Measurements from ENCODE around the gene ZNF682.
"Not testable (repeated sequence)": the region's sequence is repeated elsewhere in the genome, so short reads cannot be mapped to it uniquely, and the experiment has no call there.

ZNF682 gene

DNA sequence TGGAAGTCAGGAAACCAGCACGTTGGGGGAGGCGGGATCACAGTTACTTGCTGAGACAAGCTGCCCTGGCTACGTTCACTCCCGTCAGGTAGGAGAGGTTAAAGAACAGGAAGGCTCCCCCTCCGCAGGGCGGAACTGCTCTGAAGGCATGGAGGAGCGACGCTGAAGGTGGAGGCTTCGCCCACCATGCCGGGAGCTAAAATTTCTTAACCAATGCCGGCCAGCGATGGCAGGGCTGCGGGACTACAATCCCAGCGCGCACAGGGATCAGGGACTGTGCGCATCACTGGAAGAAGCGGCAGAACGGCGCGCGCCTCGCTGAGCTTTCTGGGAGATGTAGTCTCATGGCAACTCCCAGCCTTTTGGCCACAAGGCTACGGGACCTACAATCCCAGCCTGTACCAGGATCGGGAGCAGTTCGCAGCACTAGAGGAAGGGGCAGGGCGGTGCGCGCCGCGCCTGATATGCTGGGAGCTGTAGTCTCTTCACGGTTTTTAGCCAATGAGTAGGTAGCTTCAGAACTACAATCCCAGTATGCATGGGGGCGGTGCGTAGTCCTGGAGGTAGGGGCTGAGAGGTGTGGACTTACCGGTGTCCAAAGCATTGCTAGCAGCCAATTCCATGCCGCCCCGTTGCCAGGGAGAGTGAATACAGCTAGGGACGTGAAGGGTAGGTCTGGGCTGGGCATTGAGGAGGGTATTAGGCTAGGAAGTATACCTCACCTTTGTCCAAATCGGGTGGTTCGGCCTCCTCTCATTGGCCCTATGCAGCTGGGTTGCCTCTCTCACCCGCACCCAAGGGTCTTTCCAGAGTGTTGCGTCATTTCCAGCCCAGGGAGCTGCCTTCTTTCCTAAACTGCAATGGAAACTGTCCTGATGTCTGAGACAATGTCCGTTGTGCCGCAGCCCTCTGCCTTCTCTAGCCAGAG is 12.8 kb upstream of the ZNF682 start:
- ChIA-PET CTCF (no interaction called here), POLR2A (ENCODE audit: low non-redundant PET) (interaction anchor here (1.2 kb wide), 1 partner anchor 13 kb away, joined by 5 read pairs; the partner anchor contains the start of gene ZNF682)
- H3K27ac ChIP-seq, result peak overlapping the region; percentile 85
- DNase-seq (ENCODE audit: low spot score), result peak; percentile 79
- TF ChIP-seq, protein P1, sequence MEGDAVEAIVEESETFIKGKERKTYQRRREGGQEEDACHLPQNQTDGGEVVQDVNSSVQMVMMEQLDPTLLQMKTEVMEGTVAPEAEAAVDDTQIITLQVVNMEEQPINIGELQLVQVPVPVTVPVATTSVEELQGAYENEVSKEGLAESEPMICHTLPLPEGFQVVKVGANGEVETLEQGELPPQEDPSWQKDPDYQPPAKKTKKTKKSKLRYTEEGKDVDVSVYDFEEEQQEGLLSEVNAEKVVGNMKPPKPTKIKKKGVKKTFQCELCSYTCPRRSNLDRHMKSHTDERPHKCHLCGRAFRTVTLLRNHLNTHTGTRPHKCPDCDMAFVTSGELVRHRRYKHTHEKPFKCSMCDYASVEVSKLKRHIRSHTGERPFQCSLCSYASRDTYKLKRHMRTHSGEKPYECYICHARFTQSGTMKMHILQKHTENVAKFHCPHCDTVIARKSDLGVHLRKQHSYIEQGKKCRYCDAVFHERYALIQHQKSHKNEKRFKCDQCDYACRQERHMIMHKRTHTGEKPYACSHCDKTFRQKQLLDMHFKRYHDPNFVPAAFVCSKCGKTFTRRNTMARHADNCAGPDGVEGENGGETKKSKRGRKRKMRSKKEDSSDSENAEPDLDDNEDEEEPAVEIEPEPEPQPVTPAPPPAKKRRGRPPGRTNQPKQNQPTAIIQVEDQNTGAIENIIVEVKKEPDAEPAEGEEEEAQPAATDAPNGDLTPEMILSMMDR (conservative IDR thresholded peaks at IDR 0.05; ENCODE audit: low read depth), result no peak

DNA sequence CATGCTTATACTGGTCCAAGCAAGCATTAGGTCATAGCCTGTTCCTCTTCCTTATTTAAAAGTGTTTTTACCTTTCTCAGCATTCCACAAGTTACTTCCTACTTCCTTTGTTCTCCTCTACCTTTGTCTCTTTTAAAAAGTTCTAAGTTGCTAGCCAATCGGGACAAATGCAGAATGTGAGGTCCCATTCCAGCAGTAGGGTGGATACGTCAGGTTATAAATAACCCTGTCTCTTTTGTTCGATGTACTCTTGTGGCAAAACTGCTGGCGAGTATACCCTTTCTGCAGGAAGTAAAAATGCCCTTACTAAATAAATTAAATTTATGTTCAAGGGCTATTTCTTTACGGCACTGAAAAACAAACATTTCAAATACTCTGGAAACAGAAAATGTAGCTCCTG is 6.4 kb upstream of the ZNF682 start:
- H3K27ac ChIP-seq; DNase-seq (ENCODE audit: low spot score); CTCF ChIA-PET; POLR2A ChIA-PET (ENCODE audit: low non-redundant PET): not testable (repeated sequence)

DNA sequence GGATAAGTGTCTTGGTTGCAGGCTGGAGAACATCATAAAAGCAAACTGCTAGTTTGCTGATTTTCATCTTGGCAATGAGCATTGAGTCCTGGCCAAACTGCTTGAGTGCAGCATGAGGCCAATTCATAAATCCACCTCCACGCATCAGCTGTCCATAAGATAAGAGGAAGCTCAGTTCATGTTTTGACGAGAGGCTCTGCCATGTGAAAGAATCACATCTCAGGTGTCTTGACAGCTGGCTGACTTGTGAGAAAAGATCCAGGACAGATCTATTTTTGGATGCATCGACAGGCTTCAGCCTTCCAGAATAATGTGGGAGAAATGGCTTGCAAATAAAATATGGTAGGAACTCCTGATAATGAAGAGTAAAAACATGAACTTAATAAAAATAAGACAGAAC is 5.4 kb upstream of the ZNF682 start:
- ChIA-PET CTCF (interaction anchor here (0.7 kb wide), 1 partner anchor 1097 kb away, joined by 3 read pairs; the partner anchor contains the start of gene ZNF431), POLR2A (ENCODE audit: low non-redundant PET) (no interaction called here)
- no peak for DNase-seq (ENCODE audit: low spot score)
- TF ChIP-seq, protein P1 (conservative IDR thresholded peaks at IDR 0.05; ENCODE audit: low read depth), result no peak
- H3K27ac ChIP-seq, result no peak overlapping the region

DNA sequence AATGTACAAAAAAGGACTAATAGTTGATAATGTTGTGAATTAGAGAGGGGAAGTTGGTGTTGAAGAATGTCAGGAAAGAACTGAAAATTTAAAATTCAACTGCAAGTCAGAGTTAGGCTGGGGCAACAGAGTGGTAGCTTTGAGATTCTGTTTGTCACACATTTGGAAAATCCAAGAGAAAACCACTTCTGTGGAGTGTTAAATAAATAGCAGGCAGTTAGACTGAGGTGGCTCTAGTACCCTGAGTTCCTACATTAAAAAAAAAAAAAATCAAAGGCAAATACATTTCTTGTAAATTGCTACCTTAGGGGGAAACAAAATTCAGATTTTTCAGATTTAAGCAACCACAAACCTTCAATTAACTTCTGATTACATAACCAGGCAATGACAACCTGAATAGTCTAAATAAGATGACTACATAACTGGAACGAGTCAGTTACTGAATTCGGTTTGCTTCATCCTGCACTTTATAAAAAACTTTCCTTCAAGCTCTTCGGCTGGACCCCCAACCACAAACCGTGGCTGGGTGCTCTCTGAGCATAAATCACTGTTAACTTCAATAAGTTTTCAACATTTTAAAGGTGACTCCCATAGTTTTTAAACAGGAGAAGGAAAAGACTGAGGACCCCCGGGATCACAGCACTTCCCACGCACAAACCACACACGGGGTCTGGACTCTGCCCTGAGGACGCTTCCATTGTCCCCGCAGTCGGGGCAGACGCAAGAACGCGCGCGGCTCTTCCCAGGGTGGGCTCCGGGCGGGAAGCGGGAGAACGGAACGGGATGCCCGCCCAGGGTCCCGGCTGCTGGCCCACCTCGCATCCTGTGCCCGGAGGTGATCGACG is 725 bp downstream of the ZNF682 start:
- peak overlapping the region; percentile 90 for H3K27ac ChIP-seq
- CTCF ChIA-PET, result interaction anchor here (0.6 kb wide), 1 partner anchor 1299 kb away, joined by 4 read pairs; no protein-coding TSS in a partner anchor
- POLR2A ChIA-PET (ENCODE audit: low non-redundant PET), result interaction anchor here (1.3 kb wide), 1 partner anchor 14 kb away, joined by 5 read pairs; no protein-coding TSS in a partner anchor
- TF ChIP-seq, protein P1 (conservative IDR thresholded peaks at IDR 0.05; ENCODE audit: low read depth), result no peak
- no peak for DNase-seq (ENCODE audit: low spot score)

DNA sequence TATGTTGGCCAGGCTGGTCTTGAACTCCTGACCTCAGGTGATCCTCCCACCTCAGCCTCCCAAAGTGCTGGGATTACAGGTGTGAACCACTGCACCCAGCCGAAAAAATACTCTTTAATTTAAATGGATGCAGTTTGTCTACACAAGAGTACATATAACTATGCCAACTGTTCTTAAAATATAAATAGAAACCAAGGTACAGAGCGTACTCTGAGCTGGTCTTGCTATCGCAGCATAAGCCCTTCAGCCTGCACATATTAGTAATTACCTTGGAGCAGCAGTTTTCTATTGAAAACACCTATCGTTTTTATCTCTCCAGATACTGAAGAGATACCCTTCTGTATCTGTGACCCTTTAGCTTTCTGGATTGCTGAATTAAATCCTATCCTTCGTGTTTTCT is 3.4 kb downstream of the ZNF682 start:
- CTCF ChIA-PET, result interaction anchor here (0.6 kb wide), 1 partner anchor 90 kb away, joined by 4 read pairs; no protein-coding TSS in a partner anchor
- TF ChIP-seq, protein P1 (conservative IDR thresholded peaks at IDR 0.05; ENCODE audit: low read depth), result no peak

DNA sequence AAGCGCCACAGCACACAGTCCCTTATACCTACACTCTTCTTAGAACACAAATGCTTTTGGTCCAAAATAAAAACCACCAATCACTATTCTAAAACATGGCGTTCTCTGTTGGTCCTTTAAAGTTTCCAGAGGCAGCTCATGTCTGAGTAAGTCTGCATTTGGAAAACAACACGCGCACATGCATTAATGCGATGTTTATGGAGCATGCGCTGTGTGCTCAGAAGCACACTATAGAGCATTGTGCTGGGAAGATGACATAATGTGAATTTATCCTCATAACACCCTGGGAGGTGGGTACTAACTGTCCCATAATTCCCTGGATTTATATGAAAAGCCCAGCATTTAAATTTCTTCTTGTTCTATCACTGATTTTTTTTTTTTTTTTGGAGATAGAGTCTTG is 10.7 kb downstream of the ZNF682 start:
- TF ChIP-seq, protein P1 (conservative IDR thresholded peaks at IDR 0.05; ENCODE audit: low read depth), result no peak
- H3K27ac ChIP-seq, result no peak overlapping the region
- DNase-seq (ENCODE audit: low spot score), result no peak
- ChIA-PET POLR2A (ENCODE audit: low non-redundant PET) (no interaction called here), CTCF (no interaction called here)

More for the DNA sequence above, 3.4 kb downstream of the ZNF682 start:
- POLR2A ChIA-PET (ENCODE audit: low non-redundant PET), result interaction anchor here (0.7 kb wide), 1 partner anchor 1317 kb away, joined by 8 read pairs; no protein-coding TSS in a partner anchor
- DNase-seq (ENCODE audit: low spot score), result no peak
- H3K27ac ChIP-seq, result no peak overlapping the region
